Measurements from ENCODE around the gene SRGAP1.
A peak's percentile ranks its signal among the peaks of the same experiment; 100 is the strongest.
"Not testable (repeated sequence)": the region's sequence is repeated elsewhere in the genome, so short reads cannot be mapped to it uniquely, and the experiment has no call there.

The SRGAP1 gene

GRCh38 chr12:64160711-64161060, 316.2 kb downstream of the SRGAP1 start:
- DNase-seq: no peak

GRCh38 chr12:64166606-64167005, 322.1 kb downstream of the SRGAP1 start:
- DNase-seq: not testable (repeated sequence)

- not testable (repeated sequence) for DNase-seq
Observed at GRCh38 chr12:64167041-64167440, 322.5 kb downstream of the SRGAP1 start.

- no peak for DNase-seq
Observed at GRCh38 chr12:64170024-64170423, 325.5 kb downstream of the SRGAP1 start.

GRCh38 chr12:64170730-64171129, 326.2 kb downstream of the SRGAP1 start:
- no peak for DNase-seq

GRCh38 chr12:64171715-64172114, 327.2 kb downstream of the SRGAP1 start:
- DNase-seq: no peak

- no peak for DNase-seq
Observed at GRCh38 chr12:64172143-64172970, 327.9 kb downstream of the SRGAP1 start.

- no peak for DNase-seq
Observed at GRCh38 chr12:64173456-64173855, 329.0 kb downstream of the SRGAP1 start.

GRCh38 chr12:64175254-64175945, 330.9 kb downstream of the SRGAP1 start:
- DNase-seq: peak in 9 of 51 donors; percentile 1 to 78 (median 26)

- DNase-seq: no peak
Observed at GRCh38 chr12:64177001-64177400, 332.5 kb downstream of the SRGAP1 start.

GRCh38 chr12:64178122-64178521, 333.6 kb downstream of the SRGAP1 start:
- DNase-seq: no peak

GRCh38 chr12:64180951-64181350, 336.5 kb downstream of the SRGAP1 start:
- DNase-seq: no peak

- DNase-seq: peak in 38 of 51 donors; percentile 1 to 68 (median 27)
Observed at GRCh38 chr12:64181430-64182291, 337.2 kb downstream of the SRGAP1 start.

GRCh38 chr12:64184216-64184615, 339.7 kb downstream of the SRGAP1 start:
- no peak for DNase-seq

- DNase-seq: no peak
Observed at GRCh38 chr12:64186789-64187188, 342.3 kb downstream of the SRGAP1 start.

GRCh38 chr12:64187370-64187769, 342.9 kb downstream of the SRGAP1 start:
- DNase-seq: no peak

GRCh38 chr12:64187794-64188193, 343.3 kb downstream of the SRGAP1 start:
- no peak for DNase-seq

GRCh38 chr12:64189530-64189929, 345.0 kb downstream of the SRGAP1 start:
- DNase-seq: no peak

GRCh38 chr12:64190140-64190539, 345.6 kb downstream of the SRGAP1 start:
- no peak for DNase-seq

GRCh38 chr12:64192644-64193444, 348.3 kb downstream of the SRGAP1 start:
- DNase-seq: no peak

- no peak for DNase-seq
Observed at GRCh38 chr12:64193931-64194330, 349.4 kb downstream of the SRGAP1 start.
